OCI-LY3 (cell line): ENCODE measurements around the gene NHLH1.

ENCODE experiments used
- CTCF ChIP-seq: fragments of 200-600, 300-600 bp; sonication (generic); IDR thresholded peaks from 2 replicates; pipeline ENCODE4 v1.5.1; 2014; ENCODE audit warnings: antibody characterized with exemption, low read length, low read depth
- EZH2phosphoT487 ChIP-seq: fragments of 200-600 bp; shearing (Covaris generic); IDR thresholded peaks from 2 replicates; pipeline ENCODE4 v1.6.1; 2018; ENCODE audit warnings: antibody characterized with exemption, mixed run types, low read depth

GRCh38 chr1:160358073-160358472 lies 8.8 kb upstream of the NHLH1 start:
- TF ChIP-seq CTCF (no peak), EZH2phosphoT487 (no peak)
